ENCODE data around the gene COX6B2.
"Not testable (repeated sequence)": the region's sequence is repeated elsewhere in the genome, so short reads cannot be mapped to it uniquely, and the experiment has no call there.

COX6B2 gene

GRCh38 chr19:55341595-55342531 is 12.7 kb downstream of the COX6B2 start:
- DNase-seq: no peak

- peak in 1 of 2 experiments; percentile 60 for DNase-seq
Measured at GRCh38 chr19:55341171-55341588, 13.3 kb downstream of the COX6B2 start.

- no peak for DNase-seq
Measured at GRCh38 chr19:55340784-55341147, 13.8 kb downstream of the COX6B2 start.

GRCh38 chr19:55339889-55340783 is 14.4 kb downstream of the COX6B2 start:
- DNase-seq: no peak

GRCh38 chr19:55339105-55339888 is 15.2 kb downstream of the COX6B2 start, which contains the start of gene KMT5C:
TSS of gene KMT5C (plus strand) at chr19:55339876. CDS start at chr19:55341937, 2,061 bp downstream.
- peak; percentile 100 for DNase-seq

GRCh38 chr19:55336101-55336500 is 18.4 kb downstream of the COX6B2 start:
- DNase-seq: no peak

GRCh38 chr19:55333870-55334269 is 20.6 kb downstream of the COX6B2 start:
- DNase-seq: no peak

GRCh38 chr19:55329791-55330190 is 24.7 kb downstream of the COX6B2 start:
- DNase-seq: not testable (repeated sequence)

GRCh38 chr19:55328774-55329318 is 25.7 kb downstream of the COX6B2 start:
- peak; percentile 13 to 47 for DNase-seq

GRCh38 chr19:55325172-55325571 is 29.3 kb downstream of the COX6B2 start, which contains the start of gene TMEM150B:
TSS of gene TMEM150B (minus strand) at chr19:55325341. CDS start at chr19:55321036, 4,305 bp downstream.
- DNase-seq: no peak

GRCh38 chr19:55324662-55325061 is 29.9 kb downstream of the COX6B2 start:
- no peak for DNase-seq

GRCh38 chr19:55322204-55322885 is 32.2 kb downstream of the COX6B2 start:
- no peak for DNase-seq

GRCh38 chr19:55321466-55322137 is 32.9 kb downstream of the COX6B2 start:
- DNase-seq: no peak

- no peak for DNase-seq
Measured at GRCh38 chr19:55320844-55321419, 33.6 kb downstream of the COX6B2 start.

- DNase-seq: peak in 1 of 2 experiments; percentile 44
Measured at GRCh38 chr19:55319785-55320184, 34.7 kb downstream of the COX6B2 start.

- DNase-seq: no peak
Measured at GRCh38 chr19:55316646-55317045, 37.9 kb downstream of the COX6B2 start.

GRCh38 chr19:55315956-55316525 is 38.5 kb downstream of the COX6B2 start:
- no peak for DNase-seq

- DNase-seq: no peak
Measured at GRCh38 chr19:55314396-55314795, 40.1 kb downstream of the COX6B2 start.

GRCh38 chr19:55312621-55313512 is 41.7 kb downstream of the COX6B2 start:
- no peak for DNase-seq

Measured in NCI-H446 (cell line).